ENCODE results near the gene CIB4.

Gene CIB4

GRCh38 chr2:26640781-26641564, at the start of gene CIB4:
Gene CIB4 (minus strand): TSS chr2:26641366. CDS start chr2:26641314, 52 bp downstream.
- in situ Hi-C loops (cut with MboI; ENCODE audit: low sequenced_read_pairs): no loop called here

DNA sequence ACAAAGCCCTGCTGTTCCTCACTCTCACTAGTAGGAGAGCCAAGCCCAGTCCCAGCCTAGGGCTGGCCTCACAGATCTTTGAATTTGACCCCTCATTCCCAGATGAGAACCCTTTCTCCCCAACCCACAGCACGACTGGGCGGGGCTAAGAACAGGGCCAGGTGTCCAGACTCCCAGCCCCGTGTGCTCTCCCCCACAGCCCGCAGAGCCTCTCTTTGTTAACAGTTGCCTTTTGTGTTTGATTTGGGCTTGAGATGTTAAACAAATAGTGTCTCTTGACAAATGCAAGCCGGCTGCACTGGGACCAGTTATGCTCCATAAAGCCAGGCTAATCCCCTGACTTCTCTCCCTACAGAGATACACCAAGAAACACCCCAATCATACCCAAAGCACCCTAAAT, 46.6 kb upstream of the CIB4 start:
- in situ Hi-C loops (cut with MboI; ENCODE audit: low sequenced_read_pairs): no loop called here

DNA sequence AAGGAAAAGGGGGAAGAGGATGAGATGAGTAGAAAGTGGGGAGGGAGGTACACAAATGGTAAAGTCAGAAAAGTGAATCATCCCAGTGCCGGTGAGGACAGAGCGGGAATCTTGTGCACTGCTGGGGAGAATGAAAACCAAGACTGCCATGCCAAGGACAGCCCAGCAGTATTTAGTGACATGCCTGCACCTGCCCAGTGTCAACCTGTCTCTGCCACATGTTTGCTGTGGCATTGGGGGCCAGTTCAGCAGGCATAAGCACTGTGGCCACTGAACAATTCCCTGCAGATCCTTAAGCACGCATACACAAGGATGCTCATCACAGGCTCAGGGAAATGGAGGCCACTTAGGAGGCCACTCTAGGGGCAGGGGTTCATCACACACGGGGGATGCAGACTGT, 46.2 kb upstream of the CIB4 start:
- in situ Hi-C loops (cut with MboI; ENCODE audit: low sequenced_read_pairs): no loop called here

GRCh38 chr2:26685989-26686839, 45.0 kb upstream of the CIB4 start:
- in situ Hi-C loops (cut with MboI; ENCODE audit: low sequenced_read_pairs): no loop called here

DNA sequence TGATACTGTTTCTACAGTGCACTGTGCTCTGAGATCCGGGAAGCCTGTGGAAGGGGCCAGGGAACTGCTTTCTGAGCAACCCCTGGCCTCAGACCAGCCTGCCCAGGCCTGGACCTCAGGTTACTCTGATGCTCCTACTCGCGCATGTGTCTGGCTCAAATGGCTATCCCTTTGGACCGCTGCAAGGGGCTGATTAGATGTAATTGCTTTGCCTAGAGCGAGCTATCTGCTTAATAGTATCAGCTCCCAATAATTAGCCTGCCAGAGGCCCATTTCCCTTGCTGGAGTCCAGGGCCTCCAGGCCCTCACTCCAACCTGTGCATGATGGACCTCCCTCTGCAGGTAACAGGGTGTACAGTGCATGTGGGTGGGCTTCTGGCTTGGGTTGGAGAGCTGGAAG, 44.2 kb upstream of the CIB4 start:
- in situ Hi-C loops (cut with MboI; ENCODE audit: low sequenced_read_pairs): no loop called here

- in situ Hi-C loops (cut with MboI; ENCODE audit: low sequenced_read_pairs): no loop called here
Measured at GRCh38 chr2:26683583-26683982, 42.4 kb upstream of the CIB4 start.

DNA sequence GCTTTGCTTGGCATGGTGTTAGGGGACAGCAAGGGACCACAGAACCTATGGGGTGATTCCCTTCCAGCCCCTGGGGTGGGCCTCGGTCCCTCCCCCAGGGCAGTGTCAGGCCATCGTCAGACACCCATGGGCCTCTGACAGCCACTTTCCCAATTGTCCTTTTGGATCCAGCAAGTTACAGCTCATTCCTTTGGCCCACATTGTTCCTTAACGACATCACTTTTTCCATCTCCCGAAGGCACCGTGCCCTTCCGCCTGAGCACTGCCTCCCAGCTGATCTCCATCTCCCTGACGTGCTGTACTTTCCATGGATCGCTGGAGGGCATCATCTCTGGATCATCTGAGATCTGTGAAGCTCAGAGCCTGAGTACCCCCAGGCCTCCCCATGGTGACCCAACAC, 41.0 kb upstream of the CIB4 start:
- in situ Hi-C loops (cut with MboI; ENCODE audit: low sequenced_read_pairs): no loop called here

GRCh38 chr2:26681656-26682055, 40.5 kb upstream of the CIB4 start:
- in situ Hi-C loops (cut with MboI; ENCODE audit: low sequenced_read_pairs): no loop called here

- in situ Hi-C loops (cut with MboI; ENCODE audit: low sequenced_read_pairs): no loop called here
Measured at GRCh38 chr2:26679867-26680266, 38.7 kb upstream of the CIB4 start.

DNA sequence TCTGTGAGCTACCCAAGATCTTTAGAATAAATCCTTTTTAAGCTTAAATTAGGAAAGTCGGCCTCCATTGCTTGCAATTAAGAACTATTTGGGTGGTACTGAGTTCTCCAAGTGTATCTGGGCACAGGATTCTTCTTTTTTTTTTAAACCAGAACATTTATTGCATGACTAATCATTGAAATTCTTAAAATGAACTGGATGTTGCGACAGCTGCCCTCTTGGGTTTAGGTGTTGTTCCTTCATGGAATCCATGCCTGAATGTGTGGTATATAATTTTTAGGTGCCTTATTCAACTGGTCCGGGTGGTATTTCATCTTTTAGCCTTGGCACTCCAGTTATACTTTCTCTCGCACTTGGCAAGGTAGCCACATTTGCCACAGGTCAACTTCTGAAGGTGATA, 36.9 kb upstream of the CIB4 start:
- in situ Hi-C loops (cut with MboI; ENCODE audit: low sequenced_read_pairs): no loop called here

DNA sequence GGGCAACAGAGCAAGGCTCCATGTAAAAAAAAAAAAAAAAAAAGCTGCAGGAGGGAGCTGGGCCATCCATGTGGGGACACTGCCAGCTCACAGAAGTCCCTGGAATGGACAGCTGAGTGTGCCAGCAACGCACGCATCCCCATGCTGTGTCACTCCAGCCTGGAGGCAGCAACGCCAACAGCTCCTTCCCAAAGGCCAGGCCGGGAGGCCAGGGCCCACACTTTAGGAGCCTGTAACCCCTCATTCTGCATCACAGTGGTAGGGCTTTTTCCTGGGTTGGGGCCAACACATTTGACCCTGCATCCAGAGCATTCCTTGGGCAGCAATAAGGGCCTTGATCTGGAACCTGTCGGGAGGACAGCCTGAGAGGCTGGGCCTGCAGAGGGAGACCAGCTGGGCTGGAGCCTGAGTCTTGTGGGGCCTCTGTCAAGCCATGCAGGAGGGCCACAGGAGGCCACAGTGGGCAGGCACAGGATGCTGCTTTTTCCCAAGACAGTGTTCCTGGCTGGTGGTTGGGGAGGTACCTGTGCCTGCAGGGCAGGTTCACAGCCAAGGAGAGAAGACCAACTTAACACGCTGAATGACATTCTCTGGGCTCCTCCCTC, 34.6 kb upstream of the CIB4 start:
- in situ Hi-C loops (cut with MboI; ENCODE audit: low sequenced_read_pairs): no loop called here

- in situ Hi-C loops (cut with MboI; ENCODE audit: low sequenced_read_pairs): no loop called here
Measured at GRCh38 chr2:26674771-26675170, 33.6 kb upstream of the CIB4 start.

DNA sequence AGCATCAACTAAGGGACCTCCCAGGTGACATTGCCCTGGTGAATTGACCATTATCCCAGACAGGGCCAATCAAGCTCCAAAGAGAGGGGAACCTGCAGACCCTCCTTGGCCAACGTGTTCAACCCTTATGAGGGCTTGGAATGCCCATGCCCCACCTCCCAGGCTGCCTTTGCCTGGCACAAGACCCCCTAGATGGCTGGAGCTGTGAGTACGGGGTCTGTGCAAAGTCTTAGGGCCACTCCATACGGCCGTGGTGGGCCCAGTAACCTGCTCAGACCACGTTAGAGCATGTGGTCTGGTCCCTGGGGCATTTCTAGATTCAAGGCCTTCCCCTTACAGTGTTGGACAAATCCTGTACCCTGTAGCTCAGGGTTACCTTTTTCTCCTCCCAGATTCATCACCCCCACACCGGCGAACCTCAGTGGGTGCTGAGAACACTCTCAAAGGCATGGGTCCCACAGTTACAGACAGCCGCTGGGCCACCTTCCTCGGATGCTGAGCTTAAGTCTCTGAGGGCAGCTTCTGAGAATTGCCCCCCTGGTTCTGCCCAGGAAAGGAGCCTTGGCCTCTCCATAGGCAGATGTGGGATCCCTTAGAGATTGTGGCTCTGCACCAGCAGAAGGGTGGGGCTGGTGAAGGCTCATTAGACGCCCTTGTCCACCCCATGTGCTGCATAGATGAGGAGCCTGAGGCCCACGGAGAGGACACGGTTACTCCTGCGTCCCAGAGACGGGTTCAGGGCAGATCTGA, 33.0 kb upstream of the CIB4 start:
- in situ Hi-C loops (cut with MboI; ENCODE audit: low sequenced_read_pairs): no loop called here

- in situ Hi-C loops (cut with MboI; ENCODE audit: low sequenced_read_pairs): no loop called here
Measured at GRCh38 chr2:26672818-26673393, 31.7 kb upstream of the CIB4 start.

DNA sequence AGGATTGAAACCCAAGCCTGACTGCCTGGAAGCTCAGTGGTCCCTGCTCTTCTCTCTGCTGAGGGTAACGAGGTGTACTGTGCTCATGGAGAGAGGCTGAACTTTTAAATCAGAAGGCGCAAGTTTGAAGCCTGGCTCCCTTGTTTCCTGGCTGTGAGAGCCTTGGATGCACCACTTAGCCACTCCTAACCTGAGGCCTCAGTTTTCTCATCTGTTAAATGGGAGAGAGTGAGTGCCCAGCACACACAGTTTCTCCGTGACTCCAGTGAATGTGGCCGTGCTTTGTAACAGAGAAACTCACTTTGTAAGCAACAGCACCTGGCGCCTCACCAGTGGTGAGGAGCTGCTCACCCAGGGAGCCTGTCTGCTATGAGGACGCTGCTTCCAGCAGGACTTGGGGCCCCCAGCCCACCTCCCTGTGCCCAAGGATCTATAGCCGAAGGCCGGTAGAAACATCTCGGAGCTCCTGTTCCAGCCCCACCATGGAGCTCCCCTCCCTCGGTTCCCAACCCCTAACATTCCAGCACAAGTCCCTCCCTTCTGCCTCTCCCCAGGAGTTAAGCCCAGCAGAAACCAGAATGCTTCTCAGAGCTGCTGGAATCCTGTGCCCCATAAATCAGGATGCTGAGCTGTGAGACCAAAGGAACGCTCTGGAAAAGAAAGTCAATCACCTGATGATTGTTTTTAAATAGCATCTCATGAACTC, 31.1 kb upstream of the CIB4 start:
- in situ Hi-C loops (cut with MboI; ENCODE audit: low sequenced_read_pairs): no loop called here

DNA sequence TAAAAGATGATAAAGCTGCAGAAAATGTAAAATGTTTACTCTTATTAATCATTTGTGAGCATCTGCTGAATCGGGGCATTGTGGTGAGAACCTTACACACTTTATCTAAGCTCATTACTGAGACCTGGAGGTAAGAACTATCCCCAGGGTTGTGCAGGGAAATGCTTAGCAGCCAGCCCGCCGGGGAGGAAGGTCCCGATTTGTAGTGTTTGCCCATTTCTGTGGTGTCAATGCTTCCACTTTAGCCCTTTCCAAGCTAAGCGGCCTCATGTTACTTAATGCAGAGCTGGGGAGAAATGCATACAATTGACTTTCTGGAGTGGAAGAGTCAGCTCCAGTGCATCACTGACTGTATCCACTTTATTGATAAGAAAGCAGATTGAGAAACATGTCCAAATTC, 30.5 kb upstream of the CIB4 start:
- in situ Hi-C loops (cut with MboI; ENCODE audit: low sequenced_read_pairs): no loop called here

DNA sequence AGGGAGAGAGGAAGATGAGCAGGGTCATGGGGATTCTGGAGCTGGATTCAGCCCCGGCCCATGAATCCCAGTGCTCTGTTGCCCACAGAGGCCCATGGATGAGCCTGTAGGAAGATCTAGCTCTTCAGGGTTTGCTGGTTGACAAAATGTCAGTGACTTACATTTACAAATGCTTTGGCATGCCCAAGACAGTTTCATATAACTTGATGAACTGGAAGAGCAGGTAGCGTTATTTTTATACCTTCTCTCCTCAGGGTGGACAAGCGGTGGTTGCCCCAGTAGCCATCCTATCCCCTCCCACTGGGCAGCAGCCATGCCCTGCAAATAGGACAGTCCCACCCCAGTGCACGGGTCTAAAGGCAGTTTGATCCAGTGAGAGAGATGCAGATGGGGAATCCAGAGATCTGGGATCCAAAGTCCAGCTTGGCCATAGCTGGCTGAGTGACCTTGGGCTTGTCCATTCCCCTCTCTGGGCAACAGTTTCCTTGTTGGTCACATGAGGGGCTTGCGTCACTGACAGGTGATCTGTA, 29.8 kb upstream of the CIB4 start:
- in situ Hi-C loops (cut with MboI; ENCODE audit: low sequenced_read_pairs): no loop called here

- in situ Hi-C loops (cut with MboI; ENCODE audit: low sequenced_read_pairs): no loop called here
Measured at GRCh38 chr2:26670171-26670570, 29.0 kb upstream of the CIB4 start.

DNA sequence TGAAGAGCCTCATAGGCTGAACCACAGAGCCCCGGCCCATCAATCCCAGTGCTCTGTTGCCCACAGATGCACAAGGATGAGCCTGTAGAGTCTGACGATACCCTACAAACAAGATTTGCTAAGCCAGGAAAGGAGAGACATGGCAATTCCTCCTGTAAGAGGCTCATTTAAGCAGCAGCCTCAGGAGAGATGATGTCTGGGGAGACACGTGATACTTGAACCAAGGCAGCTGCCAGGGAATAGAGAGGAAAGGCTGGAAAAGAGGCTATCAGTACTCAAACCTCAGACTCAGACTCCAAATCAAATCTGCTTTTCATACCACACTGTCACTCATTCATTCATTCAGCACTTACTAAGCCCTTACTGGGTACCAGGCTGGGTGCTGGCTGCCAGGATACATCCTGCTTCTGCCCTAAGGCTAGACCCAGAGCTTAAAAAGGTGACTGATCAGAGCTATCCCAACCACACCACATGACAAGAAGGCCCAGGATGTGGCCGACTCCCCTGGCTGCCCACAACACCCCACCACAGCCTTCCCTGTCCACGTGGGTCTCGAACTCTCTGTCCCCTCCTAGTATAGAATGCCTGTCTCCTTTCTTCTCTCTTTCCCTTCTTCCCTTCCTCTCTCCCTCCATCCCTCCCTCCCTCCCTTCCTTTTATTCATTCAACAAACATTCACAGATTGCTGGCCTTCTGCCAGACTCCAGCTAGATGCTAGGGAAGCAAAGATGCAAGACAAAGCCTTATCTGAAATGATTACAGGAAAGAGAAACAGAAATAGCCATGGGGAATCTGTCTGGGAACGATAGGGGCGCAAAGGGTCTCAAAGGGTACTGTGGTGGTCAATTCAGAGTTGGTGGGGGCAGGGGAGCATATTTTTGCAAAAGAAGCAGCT, 27.9 kb upstream of the CIB4 start:
- in situ Hi-C loops (cut with MboI; ENCODE audit: low sequenced_read_pairs): no loop called here
